GM18870 (cell line): ENCODE measurements around the gene SLC35B2.

Experiments
- ATAC-seq: cut with Tn5 transposase; IDR thresholded peaks from one replicate; pipeline ENCODE4 v1.9.1; 2021; ENCODE audit warnings: moderate library complexity; ENCODE audit not compliant: unreplicated experiment

SLC35B2 gene, protein sequence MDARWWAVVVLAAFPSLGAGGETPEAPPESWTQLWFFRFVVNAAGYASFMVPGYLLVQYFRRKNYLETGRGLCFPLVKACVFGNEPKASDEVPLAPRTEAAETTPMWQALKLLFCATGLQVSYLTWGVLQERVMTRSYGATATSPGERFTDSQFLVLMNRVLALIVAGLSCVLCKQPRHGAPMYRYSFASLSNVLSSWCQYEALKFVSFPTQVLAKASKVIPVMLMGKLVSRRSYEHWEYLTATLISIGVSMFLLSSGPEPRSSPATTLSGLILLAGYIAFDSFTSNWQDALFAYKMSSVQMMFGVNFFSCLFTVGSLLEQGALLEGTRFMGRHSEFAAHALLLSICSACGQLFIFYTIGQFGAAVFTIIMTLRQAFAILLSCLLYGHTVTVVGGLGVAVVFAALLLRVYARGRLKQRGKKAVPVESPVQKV

DNA sequence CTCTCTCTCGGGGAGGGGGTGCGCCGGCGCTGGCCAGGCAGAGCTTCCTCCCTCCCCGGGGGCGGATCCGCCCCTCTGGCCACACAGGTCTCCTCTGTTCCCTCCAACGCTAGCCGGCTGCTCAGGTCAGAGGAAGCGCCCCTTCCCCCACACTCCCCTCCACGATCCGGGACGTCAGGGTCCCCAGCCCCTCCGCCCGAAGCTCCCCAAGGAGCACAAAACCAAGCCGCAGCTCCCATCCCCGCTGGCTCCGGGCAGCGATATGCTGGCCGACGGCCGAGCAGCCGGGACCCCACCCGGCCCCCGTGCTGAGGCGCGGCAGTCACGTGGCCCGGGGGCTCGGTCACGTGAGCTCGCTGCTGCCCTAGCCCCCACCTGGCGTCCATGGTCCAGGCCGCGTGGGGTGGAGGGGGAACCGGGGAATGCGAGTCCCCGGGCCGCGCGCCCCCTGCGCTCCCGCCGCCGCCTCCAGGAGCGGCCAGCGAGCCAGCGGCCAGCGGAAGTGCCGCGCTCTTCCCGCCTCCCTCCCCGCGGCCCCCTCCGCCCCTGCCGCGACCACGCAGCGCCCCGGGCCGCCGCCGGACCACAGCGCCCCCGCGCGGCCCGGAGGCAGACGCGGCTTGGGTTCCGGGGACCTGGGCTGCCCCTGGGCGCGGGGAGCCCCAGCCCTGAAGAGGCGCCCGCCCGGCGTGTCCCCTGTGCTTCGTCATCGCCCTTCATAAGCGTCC lies at the start of gene SLC35B2:
Gene SLC35B2, minus strand, starts transcription at position 504 of the 728 bp plus-strand sequence. Its CDS starts 118 bp downstream, at position 386.
- no peak for ATAC-seq

DNA sequence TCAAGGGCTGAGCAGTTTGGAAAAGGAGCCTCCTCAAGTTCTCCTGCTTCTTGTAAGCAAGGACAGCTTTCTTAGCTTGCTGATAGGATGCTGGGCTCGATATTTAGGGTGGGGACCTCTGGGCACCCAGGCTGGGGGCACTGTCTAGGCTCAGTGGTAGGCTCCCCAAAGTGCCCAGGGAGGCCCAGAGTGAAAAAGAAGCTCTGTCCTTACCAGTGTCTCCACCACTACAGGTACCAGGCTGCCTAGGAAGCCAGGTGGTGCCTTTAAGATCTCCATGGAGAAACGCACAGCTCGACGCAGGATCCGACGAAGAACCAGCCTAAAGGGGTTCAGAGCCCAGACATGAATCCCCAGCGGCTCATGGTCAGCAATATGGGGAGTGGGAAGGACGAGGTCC lies 49.4 kb upstream of the SLC35B2 start:
- ATAC-seq: no peak

DNA sequence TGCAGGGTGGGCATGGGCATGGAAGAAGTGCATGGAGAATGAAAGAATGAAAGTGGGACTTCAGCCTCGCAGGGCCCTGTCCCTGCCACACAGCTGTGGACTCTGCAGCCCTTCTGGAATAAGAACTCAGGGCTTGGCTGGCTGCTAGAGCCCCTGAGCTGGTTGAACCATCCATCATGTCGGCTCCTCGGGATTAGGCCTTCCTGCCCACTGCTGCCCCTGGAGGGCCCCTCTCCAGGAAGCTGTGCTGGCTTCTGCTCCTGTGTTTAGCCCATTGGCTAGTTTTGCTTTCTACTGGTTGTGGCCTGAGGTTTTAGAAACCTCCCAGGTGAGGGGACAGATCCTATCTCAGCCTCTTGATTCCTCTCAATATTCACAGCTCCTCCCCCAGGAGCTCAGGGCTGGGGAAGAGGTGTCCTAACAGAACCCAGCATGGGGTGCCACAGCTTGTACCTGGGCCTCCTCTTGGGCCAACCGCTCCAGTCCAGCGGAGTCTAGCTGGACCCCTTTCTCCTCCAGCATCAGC lies 47.9 kb upstream of the SLC35B2 start:
- no peak for ATAC-seq

DNA sequence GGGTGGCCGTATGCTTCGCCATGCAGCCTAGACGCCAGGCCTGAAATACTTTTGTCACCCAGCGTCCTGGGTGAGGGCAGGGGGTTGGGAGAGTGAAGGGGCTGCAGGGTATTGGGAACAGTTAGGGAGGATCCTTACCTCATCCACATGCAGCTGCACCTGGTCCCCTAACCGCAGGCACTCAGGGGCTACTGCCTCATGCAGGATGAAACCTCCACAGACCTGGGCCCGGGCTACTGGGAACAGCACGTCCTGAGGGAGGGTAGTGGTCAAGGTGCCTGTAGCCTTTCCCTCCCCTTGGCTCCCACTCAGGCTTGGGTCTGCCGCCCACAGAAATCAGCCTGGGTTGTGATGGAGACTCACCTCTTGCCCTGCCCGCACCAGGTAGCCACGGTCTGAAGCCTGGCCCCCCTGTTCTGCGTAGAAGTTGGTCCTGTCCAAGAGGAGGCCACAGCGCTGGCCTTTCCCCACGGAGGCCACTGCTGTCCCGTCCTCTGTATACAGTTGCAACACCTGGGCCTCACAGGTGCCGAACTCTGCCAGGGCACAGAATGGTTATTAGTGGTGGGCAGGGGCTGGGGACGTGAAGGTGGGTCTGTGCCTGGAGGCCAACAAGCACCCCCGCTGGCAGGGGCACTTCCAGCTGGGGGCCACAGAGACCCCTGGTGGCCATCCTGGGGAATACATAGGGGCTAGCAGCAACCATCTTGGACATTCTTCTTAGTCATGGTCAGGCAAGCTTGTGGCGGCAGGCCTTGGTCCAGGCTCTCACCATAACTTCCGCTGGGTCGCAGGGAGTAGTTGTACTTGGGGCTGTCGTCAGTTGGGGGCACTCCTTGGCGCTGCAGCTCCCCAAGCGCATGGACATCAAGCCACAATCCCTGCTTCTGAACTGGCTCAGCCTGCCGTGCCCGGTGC lies 47.2 kb upstream of the SLC35B2 start:
- no peak for ATAC-seq

DNA sequence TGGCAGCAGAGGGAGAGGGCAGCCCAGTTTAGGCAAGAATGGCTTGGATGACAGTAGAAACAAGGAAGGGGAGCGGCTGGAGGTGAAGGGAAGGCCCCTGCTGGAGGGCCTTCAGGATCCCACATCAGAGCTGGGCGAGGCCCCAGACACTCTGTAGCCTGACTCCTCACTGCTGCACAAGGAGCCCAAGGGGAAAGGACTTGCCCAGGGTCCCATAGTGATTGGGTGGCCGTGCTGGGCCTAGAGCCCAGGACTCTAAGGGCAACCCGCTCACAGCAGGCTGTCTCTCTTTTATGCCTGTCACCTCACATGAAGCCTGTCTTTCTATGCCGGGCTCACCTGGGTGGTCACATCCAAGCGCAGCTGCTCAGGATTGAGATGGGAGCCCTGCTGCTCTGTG lies 46.5 kb upstream of the SLC35B2 start:
- no peak for ATAC-seq

DNA sequence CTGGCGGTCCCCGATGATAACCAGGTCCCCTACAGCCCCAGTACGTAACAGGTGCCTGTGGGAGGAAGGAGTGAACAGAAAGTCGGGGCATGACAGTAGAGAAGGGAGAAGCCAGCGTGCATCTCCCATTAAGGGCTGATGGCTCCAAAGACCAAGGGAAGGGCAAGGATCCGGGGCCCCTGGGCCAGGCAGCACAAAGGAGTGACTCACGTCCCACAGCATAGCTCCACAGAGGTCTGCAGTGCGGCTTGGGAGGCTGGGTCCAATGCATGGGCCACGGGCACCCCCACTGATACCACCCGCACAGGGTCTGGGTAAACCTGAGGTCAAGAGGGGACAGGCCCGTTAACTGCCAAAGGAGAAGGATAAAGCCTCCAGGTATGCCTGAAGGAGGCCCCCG lies 45.5 kb upstream of the SLC35B2 start:
- no peak for ATAC-seq

DNA sequence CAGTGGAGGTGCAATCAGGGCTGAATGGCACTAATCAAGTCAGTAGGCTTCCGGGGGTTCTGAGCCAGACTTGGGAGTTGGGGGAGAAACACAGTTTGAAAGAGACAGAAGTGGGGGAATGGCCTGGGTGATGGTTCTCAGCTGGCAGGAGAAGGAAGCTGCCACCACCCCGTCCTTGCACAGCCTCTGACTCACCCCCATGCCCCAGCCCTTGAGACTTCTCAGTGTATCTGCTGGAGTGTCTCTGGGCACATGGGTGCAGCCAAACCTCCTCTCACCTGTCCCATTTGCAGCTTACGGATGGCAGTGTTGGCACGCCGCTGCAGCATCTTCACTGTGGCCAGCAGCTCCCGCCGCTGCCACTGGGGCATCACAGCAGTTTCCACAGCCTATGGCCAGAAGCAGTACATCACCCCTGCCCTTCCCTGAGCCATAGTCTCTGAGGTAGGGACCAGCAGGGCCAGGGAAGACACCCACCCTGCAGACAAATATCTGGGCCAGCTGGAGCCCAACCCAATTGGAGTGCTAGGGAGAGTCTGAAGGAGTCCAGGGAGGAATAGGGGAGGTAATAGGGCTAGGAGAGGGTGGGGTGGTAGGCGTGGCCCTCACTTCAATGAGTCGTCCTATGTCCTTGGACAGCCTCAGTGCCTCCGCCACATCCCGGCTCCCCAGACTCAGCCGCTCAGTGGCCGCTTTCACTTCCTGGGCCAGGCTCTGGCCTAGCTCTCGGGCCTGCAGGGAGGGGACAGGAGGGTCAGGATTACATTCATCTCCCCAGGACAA lies 44.6 kb upstream of the SLC35B2 start:
- no peak for ATAC-seq

DNA sequence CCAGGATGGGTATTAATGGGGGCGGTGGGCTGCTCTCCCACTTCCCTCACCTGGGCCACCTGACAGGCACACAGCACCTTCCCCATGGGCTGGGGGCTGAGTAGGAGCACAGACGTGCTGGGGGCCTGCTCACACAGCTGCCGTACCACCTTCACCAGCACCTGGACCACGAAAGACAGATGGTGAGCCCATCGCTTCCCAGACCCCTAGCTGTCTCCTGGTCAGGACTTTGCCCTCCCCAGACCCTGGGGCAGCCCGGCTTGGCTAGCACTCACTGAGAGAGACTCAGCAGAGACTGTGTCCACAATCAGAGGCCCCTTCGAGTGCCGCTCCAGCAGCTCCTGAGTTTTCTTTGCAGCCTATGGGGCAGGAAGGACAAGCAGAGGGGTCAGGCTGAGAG lies 43.8 kb upstream of the SLC35B2 start:
- ATAC-seq: no peak

DNA sequence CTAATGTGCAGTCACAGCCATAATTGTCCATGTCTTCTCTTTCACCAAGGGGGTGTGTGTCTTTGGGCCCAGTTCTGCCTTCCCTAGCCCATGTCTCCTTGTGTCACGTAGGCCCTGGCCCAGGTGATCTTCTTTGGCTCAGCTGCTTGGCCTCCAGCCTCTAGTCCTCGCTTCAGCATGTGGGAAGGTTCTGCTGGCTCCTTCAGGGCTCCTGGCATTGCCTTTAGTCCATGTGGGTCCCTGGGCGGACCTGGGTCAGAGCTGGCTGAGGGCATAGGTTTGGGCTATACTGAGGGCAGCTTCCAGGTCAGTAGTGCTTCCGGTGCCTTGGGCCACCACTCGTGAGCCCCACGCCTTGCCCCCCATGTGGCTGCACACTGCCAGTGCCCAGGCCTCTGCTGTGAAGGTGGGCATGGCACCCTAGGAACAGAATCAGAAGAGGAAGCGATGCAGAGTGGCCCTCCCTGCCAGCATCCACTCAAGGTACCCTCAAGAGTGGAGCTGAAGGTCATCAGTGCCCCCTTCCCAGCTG lies 43.0 kb upstream of the SLC35B2 start:
- no peak for ATAC-seq

DNA sequence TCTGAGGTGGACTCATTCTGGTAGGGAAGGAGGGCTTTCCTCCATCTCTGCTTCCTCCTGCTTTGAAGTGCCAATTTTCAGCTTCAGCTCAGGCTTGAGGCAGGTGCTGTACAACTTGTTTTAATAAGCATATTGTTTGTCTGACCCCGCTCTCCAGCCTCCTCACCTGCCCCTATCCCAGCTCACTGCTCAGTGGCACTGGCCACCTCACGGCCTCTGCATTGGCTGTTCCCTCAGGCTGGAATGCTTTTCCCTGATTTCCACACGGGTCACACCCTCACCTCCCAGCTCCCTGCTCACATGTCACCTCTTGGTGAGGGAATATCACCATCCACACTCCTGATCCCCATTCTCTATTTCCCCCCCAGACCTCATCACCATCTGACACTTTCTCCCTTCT lies 41.5 kb upstream of the SLC35B2 start:
- ATAC-seq: no peak

DNA sequence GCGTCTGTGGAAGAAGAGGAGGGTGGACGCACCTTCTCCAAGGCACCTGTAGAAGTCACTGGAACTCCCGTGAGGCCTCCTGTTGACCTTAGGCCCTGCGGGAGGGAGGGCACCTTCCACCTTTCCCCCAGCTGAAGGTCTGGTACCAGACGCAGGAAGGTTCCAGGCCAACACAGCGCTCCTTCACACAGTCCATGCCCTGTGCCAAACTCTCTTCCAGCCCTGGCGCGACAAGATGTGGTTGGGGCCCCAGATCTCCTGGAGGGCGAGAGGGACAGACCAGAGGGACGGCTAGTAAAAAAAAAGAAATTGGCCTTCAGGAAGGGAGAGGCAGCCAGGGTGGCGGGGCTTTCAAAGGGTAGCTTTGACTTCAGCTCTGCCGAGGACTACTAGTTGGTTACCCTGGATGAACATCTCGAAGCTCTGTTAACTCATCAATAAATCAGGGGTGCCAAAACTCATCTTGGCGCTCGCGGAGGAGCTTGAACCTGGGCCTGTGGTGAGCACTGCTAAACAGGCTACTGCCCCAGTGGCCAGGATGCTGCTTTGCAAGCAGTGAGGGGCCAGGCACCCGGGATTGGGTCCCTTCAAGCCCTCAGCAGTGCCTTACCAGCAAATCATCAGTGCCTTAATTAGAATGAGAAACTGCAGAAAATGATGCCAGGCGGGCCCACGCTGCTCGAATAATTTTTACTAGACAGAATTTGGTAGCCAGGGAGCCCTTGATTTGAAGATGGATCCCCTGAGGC lies 40.9 kb upstream of the SLC35B2 start:
- ATAC-seq: no peak

DNA sequence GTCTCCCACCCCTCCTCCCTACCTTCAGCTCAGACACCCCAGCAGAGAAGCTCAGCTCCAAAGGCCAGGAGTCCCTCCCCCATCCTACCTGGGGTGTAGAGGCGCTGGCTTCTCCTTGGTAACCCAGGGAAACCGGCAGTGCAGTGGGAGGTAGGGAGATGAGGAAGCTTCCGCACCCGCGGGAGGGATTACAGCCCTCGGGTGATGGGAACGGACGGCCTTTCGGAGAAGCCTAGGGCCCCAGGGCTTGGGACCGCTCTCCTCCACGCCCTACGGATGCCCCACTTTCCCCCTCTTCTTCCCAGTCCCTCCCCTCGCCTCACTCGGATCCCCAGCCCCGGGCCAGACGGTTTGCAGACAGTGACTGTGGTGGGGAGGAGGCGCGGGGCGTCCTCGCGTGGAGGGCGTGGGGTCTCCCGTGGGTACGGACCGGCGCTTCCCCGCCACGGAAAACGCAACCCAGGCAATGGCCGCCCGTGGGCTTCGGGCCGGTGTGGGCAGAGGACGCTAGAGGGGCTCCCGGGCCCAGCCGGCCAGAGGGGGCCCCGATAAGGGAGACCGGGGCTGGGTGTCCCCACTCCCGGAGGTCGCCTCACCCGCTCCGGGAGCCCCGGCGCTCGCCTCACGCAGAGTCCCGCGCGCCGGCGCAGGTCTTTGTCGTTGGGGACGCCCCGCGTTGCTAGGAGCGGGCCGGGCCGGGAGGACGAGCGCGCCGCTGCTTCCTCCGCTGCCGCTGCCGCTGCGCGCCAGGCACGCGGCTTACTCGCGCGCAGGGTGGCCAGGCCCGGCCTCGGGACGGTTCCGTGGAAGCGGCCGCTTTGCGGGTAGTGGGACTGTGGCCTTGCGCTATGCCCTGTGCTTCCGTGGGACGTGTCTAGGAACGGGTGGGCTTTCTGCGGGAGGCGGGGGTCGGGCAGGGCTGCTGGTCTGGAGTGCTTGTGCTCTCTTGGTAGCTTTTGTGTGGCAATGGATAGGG lies 40.0 kb upstream of the SLC35B2 start:
- no peak for ATAC-seq

DNA sequence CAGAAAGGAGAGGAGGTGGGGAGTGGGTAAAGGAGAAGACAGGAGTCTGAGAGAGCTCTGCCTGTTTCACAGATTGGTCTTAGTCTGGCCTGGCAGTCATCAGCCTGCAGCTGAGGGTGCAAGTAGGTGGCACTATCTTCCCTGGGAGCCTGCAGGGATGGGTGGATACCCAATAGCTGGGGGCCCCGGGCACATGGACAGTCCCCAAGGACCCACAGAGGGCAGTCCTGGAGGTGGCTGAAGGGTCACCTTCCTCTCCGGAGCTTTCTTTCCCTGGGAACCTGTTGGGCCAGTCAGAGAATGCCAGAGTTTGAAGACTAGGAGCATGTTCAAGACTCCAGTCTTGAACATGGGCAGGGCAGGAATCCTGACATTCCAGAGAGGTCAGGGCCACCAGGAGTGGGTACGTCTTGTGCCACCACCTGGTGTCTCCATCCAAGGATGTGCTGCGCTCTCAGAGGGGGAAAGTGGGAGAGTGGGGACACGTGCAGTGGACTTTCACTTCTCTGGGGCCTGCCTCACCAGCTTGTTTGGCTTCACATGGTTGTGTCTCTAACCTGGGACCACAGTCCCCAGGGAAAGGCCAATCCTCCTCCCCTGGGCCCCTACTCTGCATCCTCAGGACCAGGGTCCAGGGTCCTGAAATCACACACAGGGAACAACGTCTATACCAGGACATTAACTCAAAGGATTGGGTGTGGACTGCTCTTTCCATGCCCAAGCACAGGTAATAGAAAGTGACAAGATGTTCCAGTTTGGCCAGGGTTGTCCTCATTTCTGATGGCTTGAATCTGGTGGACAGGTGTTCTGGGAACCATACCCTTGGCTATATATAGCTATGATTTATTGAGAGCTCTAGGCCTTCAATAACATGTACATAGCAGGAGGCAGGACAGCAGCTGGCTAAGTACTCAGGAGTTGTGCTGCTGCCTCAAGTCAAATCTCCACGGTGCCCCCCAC lies 37.8 kb upstream of the SLC35B2 start:
- no peak for ATAC-seq

DNA sequence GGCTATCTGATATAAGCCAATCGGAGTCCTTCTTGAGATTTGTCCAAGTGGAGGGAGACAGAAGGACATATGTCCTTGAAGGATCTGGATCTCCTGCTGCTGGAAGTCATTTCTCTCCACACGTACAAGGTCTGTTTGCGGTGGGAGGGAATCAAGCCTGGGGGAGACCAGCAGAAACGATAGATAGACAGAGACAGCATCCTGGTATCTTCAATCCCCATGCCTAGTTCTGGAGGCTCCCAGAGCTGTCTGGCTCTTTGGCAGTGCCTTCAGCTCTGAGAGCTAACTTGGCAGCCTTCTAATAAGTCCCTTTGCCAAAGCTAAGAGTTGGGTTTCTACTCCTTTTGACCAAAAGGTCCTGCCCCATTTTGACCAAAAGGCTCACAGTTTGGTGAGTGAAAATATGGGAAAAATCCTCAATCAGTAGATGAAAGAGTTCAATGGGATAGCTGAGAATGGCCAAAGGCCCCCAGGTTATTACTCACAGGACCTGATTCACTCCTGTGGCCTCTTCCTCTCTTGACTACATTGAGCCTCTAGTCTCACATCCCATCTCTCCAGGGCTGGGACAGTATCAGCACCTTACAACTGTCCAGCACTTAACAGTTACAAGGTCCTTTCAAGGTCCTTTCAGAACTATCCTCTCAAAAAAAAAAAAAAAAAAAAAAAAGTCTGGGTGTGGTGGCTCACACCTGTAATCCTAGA lies 35.5 kb upstream of the SLC35B2 start:
- no peak for ATAC-seq

DNA sequence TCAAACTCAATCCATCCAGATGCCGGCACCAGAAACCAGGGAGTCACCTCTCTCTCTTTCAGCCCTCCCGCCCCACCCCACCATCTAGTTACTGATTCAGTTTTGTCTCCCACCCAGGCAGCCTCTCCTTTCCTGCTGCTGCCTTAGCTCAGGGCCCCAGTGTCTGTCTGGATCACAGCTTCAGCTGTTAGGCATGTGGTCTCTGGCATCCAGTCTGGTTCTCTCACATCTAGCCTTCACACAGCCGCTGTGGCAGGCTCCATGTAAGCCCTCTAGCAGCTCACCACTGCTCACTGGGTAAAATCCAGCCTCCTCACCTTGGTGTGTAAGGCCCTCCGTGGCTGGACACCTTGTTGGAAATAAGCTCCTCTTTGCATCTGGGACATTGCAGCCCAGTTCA lies 34.5 kb upstream of the SLC35B2 start:
- ATAC-seq: no peak

DNA sequence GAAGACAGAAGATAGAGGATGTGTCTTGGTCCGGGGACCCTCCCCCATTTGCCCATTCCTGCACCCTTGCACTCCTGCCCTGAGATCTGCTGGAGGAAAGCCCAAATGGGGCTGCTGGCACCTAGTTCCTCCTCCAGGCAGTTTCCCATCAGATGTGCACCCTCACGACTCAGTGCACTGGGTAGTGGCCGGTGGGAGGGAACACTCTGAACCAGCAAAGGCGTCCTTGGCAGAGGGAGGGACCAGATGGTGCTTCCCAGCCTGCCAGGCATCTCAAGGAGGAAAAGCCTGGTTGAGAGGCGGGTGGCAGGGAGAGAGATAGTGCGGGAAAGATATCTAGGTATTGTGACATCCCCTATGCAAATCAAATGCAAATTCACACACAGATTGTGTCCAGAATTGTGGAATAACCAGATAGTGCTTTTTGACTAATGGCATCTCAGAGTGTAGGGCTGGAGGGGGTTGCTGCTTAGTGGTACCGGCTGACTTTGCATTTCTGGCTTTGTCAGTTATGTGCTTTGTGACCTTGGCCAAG lies 32.5 kb upstream of the SLC35B2 start:
- ATAC-seq: no peak
